ENCODE data around the gene FBXW10B.
"Not testable (repeated sequence)": the region's sequence is repeated elsewhere in the genome, so short reads cannot be mapped to it uniquely, and the experiment has no call there.

FBXW10B gene

GRCh38 chr17:15658296-15658695 is 38.8 kb upstream of the FBXW10B start:
- Histone ChIP-seq H3K9ac (ENCODE audit: insufficient read length, low read depth) (no peak overlapping the region), H3K36me3 (ENCODE audit: insufficient read depth, insufficient read length, low read length) (peaks cover 14% of the 10 kb centered on the region), H3K4me3 (ENCODE audit: insufficient read length, low read depth) (no peak overlapping the region), H3K27me3 (ENCODE audit: insufficient read depth, insufficient read length) (no peaks in the 10 kb centered on the region), H3K4me1 (ENCODE audit: insufficient read depth, insufficient read length) (peaks cover 2% of the 10 kb centered on the region), H3K9me3 (ENCODE audit: insufficient read depth, low read length) (no peaks in the 10 kb centered on the region)
- no peak for DNase-seq (ENCODE audit: low read depth, low spot score)
- TF ChIP-seq YY1 (IDR thresholded peaks at IDR 0.05; ENCODE audit: insufficient read depth, insufficient read length) (no peak), ZNF274 (IDR thresholded peaks at IDR 0.05; ENCODE audit: low read depth, low read length) (no peak), SUZ12 (IDR thresholded peaks at IDR 0.05; ENCODE audit: extremely low read depth, insufficient read depth, insufficient read length) (no peak)

GRCh38 chr17:15657868-15658267 is 38.4 kb upstream of the FBXW10B start:
- DNase-seq (ENCODE audit: low read depth, low spot score), result no peak
- Histone ChIP-seq H3K36me3 (ENCODE audit: insufficient read depth, insufficient read length, low read length) (peaks cover 18% of the 10 kb centered on the region), H3K9me3 (ENCODE audit: insufficient read depth, low read length) (no peaks in the 10 kb centered on the region), H3K4me3 (ENCODE audit: insufficient read length, low read depth) (no peak overlapping the region), H3K4me1 (ENCODE audit: insufficient read depth, insufficient read length) (peaks cover 2% of the 10 kb centered on the region), H3K9ac (ENCODE audit: insufficient read length, low read depth) (no peak overlapping the region), H3K27me3 (ENCODE audit: insufficient read depth, insufficient read length) (no peaks in the 10 kb centered on the region)
- TF ChIP-seq SUZ12 (IDR thresholded peaks at IDR 0.05; ENCODE audit: extremely low read depth, insufficient read depth, insufficient read length), result no peak
- no peak for TF ChIP-seq YY1 (IDR thresholded peaks at IDR 0.05; ENCODE audit: insufficient read depth, insufficient read length)
- no peak for TF ChIP-seq ZNF274 (IDR thresholded peaks at IDR 0.05; ENCODE audit: low read depth, low read length)

GRCh38 chr17:15654886-15655561 is 35.5 kb upstream of the FBXW10B start:
- Histone ChIP-seq H3K9me3 (ENCODE audit: insufficient read depth, low read length) (no peaks in the 10 kb centered on the region), H3K9ac (ENCODE audit: insufficient read length, low read depth) (no peak overlapping the region), H3K27me3 (ENCODE audit: insufficient read depth, insufficient read length) (no peaks in the 10 kb centered on the region), H3K4me1 (ENCODE audit: insufficient read depth, insufficient read length) (peaks cover 8% of the 10 kb centered on the region), H3K36me3 (ENCODE audit: insufficient read depth, insufficient read length, low read length) (peaks cover 19% of the 10 kb centered on the region), H3K4me3 (ENCODE audit: insufficient read length, low read depth) (no peak overlapping the region)
- DNase-seq (ENCODE audit: low read depth, low spot score), result no peak
- no peak for TF ChIP-seq YY1 (IDR thresholded peaks at IDR 0.05; ENCODE audit: insufficient read depth, insufficient read length)
- no peak for TF ChIP-seq SUZ12 (IDR thresholded peaks at IDR 0.05; ENCODE audit: extremely low read depth, insufficient read depth, insufficient read length)
- no peak for TF ChIP-seq ZNF274 (IDR thresholded peaks at IDR 0.05; ENCODE audit: low read depth, low read length)

- not testable (repeated sequence) for H3K4me1 ChIP-seq (ENCODE audit: insufficient read depth, insufficient read length); H3K9ac ChIP-seq (ENCODE audit: insufficient read length, low read depth); H3K9me3 ChIP-seq (ENCODE audit: insufficient read depth, low read length); H3K4me3 ChIP-seq (ENCODE audit: insufficient read length, low read depth); DNase-seq (ENCODE audit: low read depth, low spot score); H3K27me3 ChIP-seq (ENCODE audit: insufficient read depth, insufficient read length)
- H3K36me3 ChIP-seq (ENCODE audit: insufficient read depth, insufficient read length, low read length), result peaks cover 19% of the 10 kb centered on the region
Observed at GRCh38 chr17:15654401-15654800, 34.9 kb upstream of the FBXW10B start.

GRCh38 chr17:15652960-15653359 is 33.5 kb upstream of the FBXW10B start:
- H3K4me3 ChIP-seq (ENCODE audit: insufficient read length, low read depth), result no peak overlapping the region
- no peak overlapping the region for H3K9ac ChIP-seq (ENCODE audit: insufficient read length, low read depth)
- no peaks in the 10 kb centered on the region for H3K9me3 ChIP-seq (ENCODE audit: insufficient read depth, low read length)
- peaks cover 17% of the 10 kb centered on the region for H3K36me3 ChIP-seq (ENCODE audit: insufficient read depth, insufficient read length, low read length)
- H3K27me3 ChIP-seq (ENCODE audit: insufficient read depth, insufficient read length), result no peaks in the 10 kb centered on the region
- TF ChIP-seq SUZ12 (IDR thresholded peaks at IDR 0.05; ENCODE audit: extremely low read depth, insufficient read depth, insufficient read length) (no peak), YY1 (IDR thresholded peaks at IDR 0.05; ENCODE audit: insufficient read depth, insufficient read length) (no peak), ZNF274 (IDR thresholded peaks at IDR 0.05; ENCODE audit: low read depth, low read length) (no peak)
- H3K4me1 ChIP-seq (ENCODE audit: insufficient read depth, insufficient read length), result peaks cover 8% of the 10 kb centered on the region
- no peak for DNase-seq (ENCODE audit: low read depth, low spot score)

GRCh38 chr17:15651583-15652110 is 32.1 kb upstream of the FBXW10B start:
- Histone ChIP-seq H3K4me1 (ENCODE audit: insufficient read depth, insufficient read length) (peaks cover 8% of the 10 kb centered on the region), H3K9me3 (ENCODE audit: insufficient read depth, low read length) (no peaks in the 10 kb centered on the region), H3K9ac (ENCODE audit: insufficient read length, low read depth) (peak overlapping the region; percentile 66), H3K4me3 (ENCODE audit: insufficient read length, low read depth) (peak overlapping the region; percentile 32), H3K27me3 (ENCODE audit: insufficient read depth, insufficient read length) (no peaks in the 10 kb centered on the region), H3K36me3 (ENCODE audit: insufficient read depth, insufficient read length, low read length) (peaks cover 14% of the 10 kb centered on the region)
- DNase-seq (ENCODE audit: low read depth, low spot score), result peak; percentile 75
- TF ChIP-seq ZNF274 (IDR thresholded peaks at IDR 0.05; ENCODE audit: low read depth, low read length), result no peak
- TF ChIP-seq SUZ12 (IDR thresholded peaks at IDR 0.05; ENCODE audit: extremely low read depth, insufficient read depth, insufficient read length), result no peak
- TF ChIP-seq YY1 (IDR thresholded peaks at IDR 0.05; ENCODE audit: insufficient read depth, insufficient read length), result no peak

GRCh38 chr17:15650741-15651582 is 31.5 kb upstream of the FBXW10B start:
- H3K4me3 ChIP-seq (ENCODE audit: insufficient read length, low read depth), result peak overlapping the region; percentile 32
- peak overlapping the region; percentile 66 for H3K9ac ChIP-seq (ENCODE audit: insufficient read length, low read depth)
- no peaks in the 10 kb centered on the region for H3K27me3 ChIP-seq (ENCODE audit: insufficient read depth, insufficient read length)
- TF ChIP-seq SUZ12 (IDR thresholded peaks at IDR 0.05; ENCODE audit: extremely low read depth, insufficient read depth, insufficient read length), result no peak
- no peak for TF ChIP-seq YY1 (IDR thresholded peaks at IDR 0.05; ENCODE audit: insufficient read depth, insufficient read length)
- no peak for TF ChIP-seq ZNF274 (IDR thresholded peaks at IDR 0.05; ENCODE audit: low read depth, low read length)
- peaks cover 14% of the 10 kb centered on the region for H3K36me3 ChIP-seq (ENCODE audit: insufficient read depth, insufficient read length, low read length)
- no peaks in the 10 kb centered on the region for H3K9me3 ChIP-seq (ENCODE audit: insufficient read depth, low read length)
- H3K4me1 ChIP-seq (ENCODE audit: insufficient read depth, insufficient read length), result peaks cover 8% of the 10 kb centered on the region
- DNase-seq (ENCODE audit: low read depth, low spot score), result no peak

Data from NT2/D1 (cell line).